GM18861 (cell line): Measurements from ENCODE around the gene KCNN4.
"Not testable (repeated sequence)": the region's sequence is repeated elsewhere in the genome, so short reads cannot be mapped to it uniquely, and the experiment has no call there.

ENCODE experiments used
- ATAC-seq: cut with Tn5 transposase; IDR thresholded peaks from one replicate; pipeline ENCODE4 v1.9.1; 2021; ENCODE audit not compliant: unreplicated experiment

KCNN4 gene

GRCh38 chr19:43780706-43781525 is at the start of gene KCNN4:
KCNN4 (minus strand) TSS chr19:43780973; CDS start chr19:43780861, 112 bp downstream.
- ATAC-seq = no peak

DNA sequence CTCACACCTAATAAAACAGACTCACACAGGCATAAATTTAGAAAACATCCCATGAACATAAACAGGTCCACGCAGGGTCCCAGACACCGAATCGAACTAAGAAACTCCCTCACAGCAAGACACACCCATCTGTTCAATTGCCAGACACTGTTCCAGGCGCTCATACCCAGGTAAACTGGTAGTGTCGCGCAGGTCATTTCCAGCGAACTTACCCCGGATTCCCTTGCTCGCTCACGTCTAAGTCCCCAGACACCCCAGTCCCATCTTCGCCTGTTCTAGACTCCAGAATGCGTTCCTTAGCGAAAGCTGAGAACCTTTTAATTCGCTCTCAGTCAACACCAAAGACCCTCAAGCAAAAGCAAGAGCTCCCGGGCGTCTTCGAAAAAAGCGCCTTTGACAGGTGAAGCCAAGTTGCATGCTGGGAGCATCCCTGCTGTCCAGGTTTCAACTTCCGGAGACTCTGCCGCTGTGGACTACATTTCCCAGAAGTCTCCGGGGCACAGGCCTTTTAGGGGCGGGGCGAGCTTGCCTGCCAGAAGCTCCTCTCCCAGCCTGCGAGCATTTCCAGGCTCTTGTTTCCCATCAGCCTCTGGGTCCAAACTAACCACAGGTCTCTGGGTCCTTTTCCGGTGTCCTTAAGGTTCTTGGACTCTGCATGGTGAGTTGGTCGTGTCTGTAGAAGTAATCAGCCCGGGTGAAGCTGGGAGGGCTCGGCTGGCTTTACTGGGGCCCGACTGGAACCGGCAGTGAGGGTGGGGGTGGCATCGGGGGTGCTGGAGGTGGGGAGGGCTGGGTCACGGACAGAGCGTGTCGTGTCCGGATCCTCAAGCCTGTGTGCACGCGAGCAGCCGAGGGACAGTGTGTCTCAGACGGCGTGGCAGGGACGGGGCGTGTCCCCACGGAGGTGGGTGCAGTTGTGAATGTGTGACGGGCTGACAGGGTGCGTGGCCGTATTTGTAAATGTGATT is 46.3 kb upstream of the KCNN4 start, which contains the start of gene ZNF283:
Gene ZNF283 (plus strand): TSS at position 535 of the 968 bp plus-strand sequence. CDS start 6,184 bp downstream, outside the sequence.
- peak; percentile 90 for ATAC-seq

GRCh38 chr19:43824572-43824971 is 43.8 kb upstream of the KCNN4 start:
- not testable (repeated sequence) for ATAC-seq

DNA sequence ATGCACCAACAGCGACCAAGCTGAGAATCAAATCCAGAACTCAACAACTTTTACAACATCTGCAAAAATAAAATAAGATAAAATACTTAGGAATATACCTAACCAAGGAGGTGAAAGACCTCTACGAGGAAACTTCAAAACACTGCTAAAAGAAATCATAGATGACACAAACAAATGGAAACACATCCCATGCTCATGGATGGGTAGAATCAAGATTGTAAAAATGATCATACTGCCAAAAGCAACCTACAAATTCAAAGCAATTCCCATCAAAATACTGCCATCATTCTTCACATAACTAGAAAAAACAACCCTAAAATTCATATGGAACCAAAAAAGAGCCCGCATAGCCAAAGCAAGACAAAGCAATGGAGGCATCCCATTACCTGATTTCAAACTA is 43.1 kb upstream of the KCNN4 start:
- ATAC-seq = not testable (repeated sequence)

- no peak for ATAC-seq
These were observed 40.1 kb upstream of the KCNN4 start for GRCh38 chr19:43820884-43821215.

- no peak for ATAC-seq
These were observed 39.5 kb upstream of the KCNN4 start for GRCh38 chr19:43820098-43820883.

GRCh38 chr19:43818500-43818899 is 37.7 kb upstream of the KCNN4 start:
- no peak for ATAC-seq

GRCh38 chr19:43817454-43817853 is 36.7 kb upstream of the KCNN4 start:
- ATAC-seq = not testable (repeated sequence)

GRCh38 chr19:43814663-43815352 is 34.0 kb upstream of the KCNN4 start:
- ATAC-seq = no peak

- ATAC-seq = no peak
These were observed 31.9 kb upstream of the KCNN4 start for GRCh38 chr19:43812688-43813087.

DNA sequence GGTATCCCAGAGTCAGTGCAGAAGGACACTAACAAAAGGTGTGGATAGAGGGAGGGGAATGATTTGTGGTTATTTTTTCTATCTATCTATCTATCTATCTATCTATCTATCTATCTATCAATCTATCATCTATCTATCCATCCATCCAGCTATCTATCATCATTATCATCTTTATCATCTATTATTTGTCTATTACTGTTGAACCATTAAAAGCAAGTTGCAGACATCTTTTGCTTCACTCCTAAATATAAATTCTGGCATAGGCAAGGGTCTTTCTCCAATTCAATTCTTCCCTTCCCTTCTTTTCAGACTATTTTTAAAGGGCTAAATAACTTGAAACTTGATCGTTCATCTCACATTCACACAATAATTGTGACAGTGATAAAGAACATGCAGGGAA is 31.5 kb upstream of the KCNN4 start:
- ATAC-seq = no peak

- ATAC-seq = no peak
These were observed 31.1 kb upstream of the KCNN4 start for GRCh38 chr19:43811837-43812236.

GRCh38 chr19:43809762-43810696 is 29.3 kb upstream of the KCNN4 start:
- ATAC-seq = no peak

- ATAC-seq = no peak
These were observed 26.9 kb upstream of the KCNN4 start for GRCh38 chr19:43807651-43808050.

- no peak for ATAC-seq
These were observed 26.1 kb upstream of the KCNN4 start for GRCh38 chr19:43806848-43807247.

DNA sequence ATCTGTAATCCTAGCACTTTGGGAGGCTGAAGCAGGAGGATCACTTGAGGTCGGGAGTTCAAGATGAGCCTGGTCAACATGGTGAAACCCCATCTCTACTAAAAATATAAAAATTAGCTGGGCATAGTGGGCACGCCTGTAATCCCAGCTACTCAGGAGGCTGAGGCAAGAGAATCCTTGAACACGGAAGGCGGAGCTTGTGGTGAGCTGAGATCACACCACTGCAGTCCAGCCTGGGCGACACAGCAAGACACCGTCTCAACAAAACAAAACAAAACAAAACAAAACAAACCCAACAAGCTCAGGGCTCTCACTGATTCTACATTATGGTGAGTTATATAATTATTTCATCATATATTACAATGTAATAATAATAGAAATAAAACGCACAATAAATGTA is 25.6 kb upstream of the KCNN4 start:
- not testable (repeated sequence) for ATAC-seq

- ATAC-seq = no peak
These were observed 23.7 kb upstream of the KCNN4 start for GRCh38 chr19:43804432-43804831.

DNA sequence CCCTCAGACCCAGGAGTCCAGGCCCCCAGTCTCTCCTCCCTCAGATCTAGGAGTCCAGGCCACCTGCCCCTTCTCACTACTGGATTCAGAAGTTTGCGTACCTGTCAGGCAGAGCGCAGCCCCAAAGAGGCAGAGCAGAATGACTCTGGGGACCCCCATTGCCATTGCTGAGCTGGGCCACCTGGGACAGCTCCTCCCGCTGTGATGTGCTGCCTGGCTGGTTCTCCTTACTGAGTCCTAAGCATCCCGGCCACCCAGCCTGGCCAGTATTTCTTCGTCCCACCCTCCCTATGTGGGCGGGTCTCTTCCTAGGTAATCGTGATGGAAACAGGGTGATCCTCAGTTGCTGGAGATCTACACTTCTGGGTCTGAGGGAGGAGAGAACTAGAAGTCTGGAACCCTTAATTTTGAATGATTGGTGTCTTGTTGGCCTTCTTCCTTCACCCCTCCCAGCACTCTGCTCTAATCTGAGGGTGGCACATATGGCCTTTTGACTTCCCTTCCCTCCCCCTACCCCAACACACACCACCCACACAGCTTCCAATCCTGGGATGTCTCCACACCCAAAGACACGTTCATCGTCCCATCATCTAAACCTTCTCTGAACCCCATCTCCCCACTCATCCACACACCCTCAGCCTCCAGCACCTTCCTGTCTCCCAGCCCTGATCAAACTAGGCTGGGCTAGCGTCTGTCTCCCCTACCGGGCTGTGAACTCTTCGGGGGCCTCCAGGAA is 21.6 kb upstream of the KCNN4 start, which contains the start of gene LYPD5:
Gene LYPD5 (minus strand): TSS at position 232 of the 736 bp plus-strand sequence. CDS start 67 bp downstream, at position 165.
- ATAC-seq = no peak
